NB4 (cell line): ENCODE data around the gene CASKIN2.

Experiments used
- DNase-seq: peaks from one replicate; pipeline ENCODE4 v3.0.0; 2010; ENCODE audit warnings: low read depth
- H3K4me3 ChIP-seq: one replicate; pipeline ENCODE4 v1.5.1; 2011; ENCODE audit warnings: mild to moderate bottlenecking, low read depth, low read length, moderate library complexity
- MYC ChIP-seq: IDR thresholded peaks from 2 replicates; pipeline ENCODE4 v1.6.1; 2011; ENCODE audit warnings: low read depth, low read length
- POLR2A ChIP-seq: IDR thresholded peaks from 2 replicates; pipeline ENCODE4 v1.6.1; 2011; ENCODE audit warnings: mild to moderate bottlenecking; ENCODE audit not compliant: insufficient read length; ENCODE audit errors: extremely low read depth
- TF ChIP-seq, protein P1 (sequence below): IDR thresholded peaks from 2 replicates; pipeline ENCODE4 v1.6.1; 2011; ENCODE audit warnings: low read depth, low read length
- TF ChIP-seq, protein P2 (sequence below): IDR thresholded peaks from one replicate; pipeline ENCODE4 v1.5.1; 2012; ENCODE audit warnings: low read depth, low read length

The CASKIN2 gene

DNA sequence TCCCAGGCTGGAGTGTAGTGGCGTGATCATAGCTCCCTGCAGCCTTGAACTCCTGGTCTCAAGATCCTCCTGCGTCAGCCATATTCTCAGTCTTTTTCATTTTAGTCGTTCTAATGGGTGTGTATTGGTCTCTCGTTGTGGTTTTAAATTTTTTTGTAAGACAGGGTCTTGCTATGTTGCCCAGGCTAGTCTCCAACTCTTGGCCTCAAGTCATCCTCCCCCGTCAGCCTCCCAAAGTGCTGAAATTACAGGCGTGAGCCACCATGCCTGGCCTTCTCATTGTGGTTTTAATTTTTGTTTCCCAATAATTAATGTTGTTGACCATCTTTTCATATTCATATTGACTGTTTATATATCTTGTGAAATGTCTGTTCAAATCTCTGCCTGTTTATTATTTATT is 50.3 kb downstream of the CASKIN2 start:
- TF ChIP-seq, protein P1, sequence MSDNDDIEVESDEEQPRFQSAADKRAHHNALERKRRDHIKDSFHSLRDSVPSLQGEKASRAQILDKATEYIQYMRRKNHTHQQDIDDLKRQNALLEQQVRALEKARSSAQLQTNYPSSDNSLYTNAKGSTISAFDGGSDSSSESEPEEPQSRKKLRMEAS, result no peak
- TF ChIP-seq, protein P2, sequence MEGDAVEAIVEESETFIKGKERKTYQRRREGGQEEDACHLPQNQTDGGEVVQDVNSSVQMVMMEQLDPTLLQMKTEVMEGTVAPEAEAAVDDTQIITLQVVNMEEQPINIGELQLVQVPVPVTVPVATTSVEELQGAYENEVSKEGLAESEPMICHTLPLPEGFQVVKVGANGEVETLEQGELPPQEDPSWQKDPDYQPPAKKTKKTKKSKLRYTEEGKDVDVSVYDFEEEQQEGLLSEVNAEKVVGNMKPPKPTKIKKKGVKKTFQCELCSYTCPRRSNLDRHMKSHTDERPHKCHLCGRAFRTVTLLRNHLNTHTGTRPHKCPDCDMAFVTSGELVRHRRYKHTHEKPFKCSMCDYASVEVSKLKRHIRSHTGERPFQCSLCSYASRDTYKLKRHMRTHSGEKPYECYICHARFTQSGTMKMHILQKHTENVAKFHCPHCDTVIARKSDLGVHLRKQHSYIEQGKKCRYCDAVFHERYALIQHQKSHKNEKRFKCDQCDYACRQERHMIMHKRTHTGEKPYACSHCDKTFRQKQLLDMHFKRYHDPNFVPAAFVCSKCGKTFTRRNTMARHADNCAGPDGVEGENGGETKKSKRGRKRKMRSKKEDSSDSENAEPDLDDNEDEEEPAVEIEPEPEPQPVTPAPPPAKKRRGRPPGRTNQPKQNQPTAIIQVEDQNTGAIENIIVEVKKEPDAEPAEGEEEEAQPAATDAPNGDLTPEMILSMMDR, result no peak
- TF ChIP-seq POLR2A, result no peak
- TF ChIP-seq MYC, result no peak

DNA sequence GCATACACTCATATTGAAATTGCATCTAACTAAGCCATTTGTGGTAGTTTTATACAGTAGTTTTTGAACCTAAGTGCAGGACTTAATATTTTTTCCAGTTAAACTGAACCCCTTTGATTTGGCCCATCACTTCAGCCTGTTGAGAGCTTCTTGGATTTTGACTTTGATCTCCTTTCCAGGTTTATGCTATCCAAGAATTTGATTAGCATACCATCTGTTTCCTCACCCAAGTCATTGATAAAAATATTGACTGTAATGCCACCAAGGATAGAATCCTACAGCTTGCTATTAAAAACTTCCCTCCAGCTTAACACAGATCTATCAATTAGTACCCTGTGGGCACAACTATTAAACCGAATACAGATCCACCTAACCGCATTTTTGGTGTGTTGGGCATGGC is 51.7 kb downstream of the CASKIN2 start:
- no peak overlapping the region for H3K4me3 ChIP-seq
- TF ChIP-seq, protein P2, result no peak
- TF ChIP-seq, protein P1, result no peak
- no peak for TF ChIP-seq MYC
- TF ChIP-seq POLR2A, result no peak
- DNase-seq, result no peak

More for the DNA sequence above, 50.3 kb downstream of the CASKIN2 start:
- no peak for DNase-seq
- no peak overlapping the region for H3K4me3 ChIP-seq

DNA sequence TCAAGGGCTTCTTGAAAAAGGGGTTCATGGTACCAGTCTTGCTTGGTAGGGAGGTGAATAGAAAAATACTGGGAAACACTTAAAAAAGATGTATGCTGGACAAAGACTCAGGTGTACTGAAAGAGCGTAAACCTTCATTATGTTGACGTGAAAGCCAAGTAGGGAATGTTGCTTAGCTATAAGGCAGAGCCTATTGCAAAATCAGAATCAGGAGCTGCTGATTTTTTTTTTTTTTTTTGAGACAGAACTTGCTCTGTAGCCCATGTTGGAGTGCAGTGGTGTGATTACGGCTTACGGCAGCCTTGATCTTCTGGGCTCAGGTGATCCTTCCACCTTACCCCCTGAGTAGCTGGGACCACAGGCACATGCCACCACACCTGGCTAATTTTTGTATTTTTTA is 55.0 kb downstream of the CASKIN2 start:
- H3K4me3 ChIP-seq, result no peak overlapping the region
- no peak for TF ChIP-seq POLR2A
- TF ChIP-seq, protein P1, result no peak
- no peak for TF ChIP-seq MYC
- TF ChIP-seq, protein P2, result no peak
- no peak for DNase-seq

DNA sequence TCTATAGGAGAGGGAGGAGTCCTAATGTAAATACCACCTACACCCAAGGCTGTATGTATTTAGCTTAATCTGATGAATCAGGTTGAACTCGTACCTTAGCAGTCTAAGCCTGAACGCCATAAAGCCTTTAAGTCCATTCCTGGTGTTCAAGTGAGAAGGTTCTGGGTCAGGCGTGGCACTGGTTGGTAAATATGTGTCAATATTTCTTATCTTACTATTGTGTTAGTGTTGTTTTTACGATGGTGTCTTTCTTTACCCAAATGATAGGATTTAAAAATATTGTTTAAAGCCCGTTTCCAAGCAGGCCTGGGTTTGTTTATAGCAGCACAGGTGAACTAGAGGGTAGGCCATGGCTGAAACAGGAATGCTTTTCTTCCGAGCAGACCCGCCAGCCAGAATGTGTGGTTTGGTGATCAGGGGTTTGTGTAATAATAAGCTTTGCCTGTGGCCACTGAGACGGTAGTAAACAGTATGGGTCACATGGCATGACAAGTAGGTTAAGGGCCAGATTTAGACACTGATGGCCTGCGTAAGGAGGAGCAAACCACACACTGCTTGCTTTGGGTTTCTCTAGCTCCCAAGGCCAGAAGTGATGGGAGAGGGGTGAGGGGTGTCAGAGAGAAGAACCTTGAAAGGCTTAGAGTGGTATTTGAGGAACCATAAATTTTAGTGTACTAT is 55.6 kb downstream of the CASKIN2 start:
- TF ChIP-seq, protein P1, result peak; percentile 85
- TF ChIP-seq POLR2A, result no peak
- peak; percentile 59 for DNase-seq
- H3K4me3 ChIP-seq, result no peak overlapping the region

DNA sequence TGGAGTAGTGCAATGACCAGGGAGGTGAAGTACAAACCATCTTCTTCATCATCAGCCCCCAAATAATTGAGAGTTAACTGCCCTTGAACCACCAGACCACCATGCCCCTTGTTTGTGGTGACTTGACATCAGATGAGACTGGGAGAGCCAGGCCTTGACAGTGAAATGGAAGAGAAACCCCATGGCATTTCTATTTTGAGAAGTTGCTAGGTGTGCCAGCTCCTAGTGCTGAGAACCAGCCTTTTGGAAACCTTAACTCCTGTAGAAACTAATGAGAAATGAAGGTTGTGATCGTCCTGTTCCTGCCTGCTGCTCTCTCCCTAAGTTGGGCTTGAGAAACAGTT is 56.1 kb downstream of the CASKIN2 start:
- DNase-seq, result no peak
- H3K4me3 ChIP-seq, result no peak overlapping the region
- TF ChIP-seq POLR2A, result no peak
- TF ChIP-seq, protein P2, result no peak
- TF ChIP-seq, protein P1, result no peak
- TF ChIP-seq MYC, result no peak

DNA sequence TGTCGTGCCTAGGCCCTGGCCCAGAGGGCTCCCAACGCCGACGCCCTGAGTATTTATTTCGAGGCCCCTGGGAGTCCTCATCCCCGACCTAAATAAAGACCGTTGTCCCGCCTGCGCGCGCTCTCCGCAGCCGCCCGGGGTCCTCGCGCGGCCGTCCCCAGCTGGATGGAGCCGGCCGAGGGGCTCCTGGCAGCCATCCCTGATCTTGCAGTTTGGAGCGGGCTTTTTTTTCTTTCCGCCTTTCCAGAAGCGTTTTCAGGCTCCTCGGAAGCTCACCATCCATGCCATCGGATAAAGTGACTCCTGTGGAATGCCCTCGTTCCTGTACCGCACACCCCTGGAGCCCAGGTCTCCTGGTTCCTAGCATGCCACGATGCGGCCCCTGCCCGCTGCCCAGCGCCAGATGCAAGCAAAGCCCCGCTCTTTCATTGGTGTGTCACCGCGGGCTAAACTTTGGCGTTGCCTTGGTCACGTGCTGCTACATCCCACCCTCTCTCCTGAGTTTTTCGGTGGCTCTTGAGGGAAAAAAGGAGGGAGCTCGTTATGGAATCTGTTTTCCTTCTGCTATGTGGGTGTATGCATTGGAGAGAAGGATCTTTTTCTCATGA is 58.2 kb downstream of the CASKIN2 start:
- H3K4me3 ChIP-seq, result peak overlapping the region; percentile 97
- DNase-seq, result peak; percentile 40
- no peak for TF ChIP-seq POLR2A
- 0 out of 2 replicates have a peak, but pooled peaks have one; percentile 9 for TF ChIP-seq MYC
- TF ChIP-seq, protein P2, result no peak
- TF ChIP-seq, protein P1, result 0 out of 2 replicates have a peak, but pooled peaks have one; percentile 9
